ENCODE results near the gene PLA2G2D. TPM values are rescaled to one million over a fixed set of nuclear protein-coding genes. Genes with fewer than 3 reads are reported as not detected.

The PLA2G2D gene
- total RNA-seq, 1 experiment from 2014 or later: not detected

DNA sequence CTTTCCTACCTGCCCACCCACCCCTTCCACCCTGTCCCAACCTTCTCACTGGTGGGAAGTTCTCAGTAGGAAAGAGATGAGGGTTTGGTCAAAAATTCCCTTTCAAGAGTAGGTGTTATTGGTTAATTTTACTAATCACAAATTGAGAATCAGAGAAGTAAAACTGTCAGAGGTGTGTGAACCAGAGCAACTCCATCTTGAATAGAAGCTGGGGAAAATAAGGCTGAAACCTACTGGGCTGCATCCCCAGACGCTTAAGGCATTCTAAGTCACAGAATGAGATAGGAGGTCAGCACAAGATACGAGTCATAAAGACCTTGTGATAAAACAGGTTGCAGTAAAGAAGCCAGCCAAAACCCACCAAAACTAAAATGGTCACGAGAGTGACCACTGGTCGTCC, 11.5 kb downstream of the PLA2G2D start:
- H3K4me3 Mint-ChIP-seq: no peak overlapping the region
- Histone ChIP-seq H3K9me3 (ENCODE audit: control insufficient read depth, low read depth, low read length) (no peaks in the 10 kb centered on the region), H4K5ac (ENCODE audit: insufficient read length, low read depth, low read length) (no peak overlapping the region), H3K4me2 (ENCODE audit: insufficient read depth, insufficient read length, low read length) (no peak overlapping the region), H3K18ac (ENCODE audit: insufficient read length, low read depth, low read length) (no peak overlapping the region), H2BK15ac (ENCODE audit: low read depth, low read length) (no peak overlapping the region), H2BK120ac (ENCODE audit: low read depth, low read length, poor library complexity, severe bottlenecking) (no peak overlapping the region), H2BK20ac (ENCODE audit: low read depth, low read length, poor library complexity, severe bottlenecking) (no peak overlapping the region), H3K4ac (ENCODE audit: low read depth, low read length) (no peak overlapping the region), H3T11ph (ENCODE audit: low read length) (no peak overlapping the region), H4K91ac (ENCODE audit: insufficient read length, low read depth, low read length) (no peak overlapping the region), H3K4me1 (ENCODE audit: insufficient read depth, low read length) (peaks cover 2% of the 10 kb centered on the region; the same call in 1 of the 2 replicates), H2BK5ac (ENCODE audit: insufficient read length, low read length) (no peak overlapping the region), H4K8ac (replicated peaks; ENCODE audit: insufficient read length, low read depth, low read length) (no peak overlapping the region), H3K79me1 (ENCODE audit: insufficient read depth, low read depth, low read length, poor library complexity, severe bottlenecking) (no peaks in the 10 kb centered on the region), H2AFZ (ENCODE audit: low read length) (no peak overlapping the region), H2AK5ac (ENCODE audit: insufficient read length, low read length) (no peak overlapping the region), H3K23me2 (ENCODE audit: insufficient read length, low read depth, low read length, poor library complexity, severe bottlenecking) (peaks cover 2% of the 10 kb centered on the region), H3K27me3 (ENCODE audit: insufficient read depth, low read length) (no peaks in the 10 kb centered on the region), H3K14ac (ENCODE audit: insufficient read depth, low read length) (no peak overlapping the region), H2BK12ac (ENCODE audit: insufficient read length, low read depth, low read length) (no peak overlapping the region), H3K79me2 (ENCODE audit: insufficient read depth, low read length) (no peaks in the 10 kb centered on the region), H3K56ac (ENCODE audit: insufficient read length, low read depth, low read length) (no peak overlapping the region), H3K23ac (ENCODE audit: insufficient read length, low read depth, low read length) (no peak overlapping the region), H4K20me1 (ENCODE audit: control insufficient read depth, insufficient read depth, insufficient read length) (no peaks in the 10 kb centered on the region), H3K27ac (ENCODE audit: insufficient read length, low read depth, low read length) (no peak overlapping the region), H3K9ac (ENCODE audit: extremely low read depth, insufficient read length, low read length) (no peak overlapping the region)
- H3K36me3 Mint-ChIP-seq (ENCODE audit: insufficient read depth in 1 of 3, low read depth in 3 of 3): peaks cover 0 to 1% (median 0%) of the 10 kb centered on the region in 3 experiments; a peak in 2 of 7 replicates
- H3K4me1 Mint-ChIP-seq: peaks cover 11% of the 10 kb centered on the region in 2 experiments
- TF ChIP-seq, protein P1, sequence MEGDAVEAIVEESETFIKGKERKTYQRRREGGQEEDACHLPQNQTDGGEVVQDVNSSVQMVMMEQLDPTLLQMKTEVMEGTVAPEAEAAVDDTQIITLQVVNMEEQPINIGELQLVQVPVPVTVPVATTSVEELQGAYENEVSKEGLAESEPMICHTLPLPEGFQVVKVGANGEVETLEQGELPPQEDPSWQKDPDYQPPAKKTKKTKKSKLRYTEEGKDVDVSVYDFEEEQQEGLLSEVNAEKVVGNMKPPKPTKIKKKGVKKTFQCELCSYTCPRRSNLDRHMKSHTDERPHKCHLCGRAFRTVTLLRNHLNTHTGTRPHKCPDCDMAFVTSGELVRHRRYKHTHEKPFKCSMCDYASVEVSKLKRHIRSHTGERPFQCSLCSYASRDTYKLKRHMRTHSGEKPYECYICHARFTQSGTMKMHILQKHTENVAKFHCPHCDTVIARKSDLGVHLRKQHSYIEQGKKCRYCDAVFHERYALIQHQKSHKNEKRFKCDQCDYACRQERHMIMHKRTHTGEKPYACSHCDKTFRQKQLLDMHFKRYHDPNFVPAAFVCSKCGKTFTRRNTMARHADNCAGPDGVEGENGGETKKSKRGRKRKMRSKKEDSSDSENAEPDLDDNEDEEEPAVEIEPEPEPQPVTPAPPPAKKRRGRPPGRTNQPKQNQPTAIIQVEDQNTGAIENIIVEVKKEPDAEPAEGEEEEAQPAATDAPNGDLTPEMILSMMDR (conservative IDR thresholded peaks at IDR 0.05): no peak
- H3K27me3 Mint-ChIP-seq (ENCODE audit: low read depth): peaks cover 3% of the 10 kb centered on the region; the same call in 1 of the 2 replicates
- peaks cover 9 to 14% of the 10 kb centered on the region in 2 experiments for H3K9me3 Mint-ChIP-seq
- WGBS (ENCODE audit: extremely low coverage, insufficient read length, low lambda C conversion rate): no CpG with 5 or more reads among the region's 4 CpGs
- no peak for DNase-seq
- no peak overlapping the region for H3K27ac Mint-ChIP-seq

Measured in H9 (cell line).